K562 (cell line): ENCODE data around the gene LLCFC1. TPM values are rescaled to one million over a fixed set of nuclear protein-coding genes. Genes with fewer than 3 reads are reported as not detected.

Source experiments
- ATAC-seq: fragments of 200-7000 bp; cut with Tn5 transposase; 3 replicates; pipeline ENCODE4 v1.9.1; 2020; ENCODE audit warnings: moderate library complexity
- BruUV-seq: library from RNA; stranded (reverse); fragments of 400-500 nt; replicated peaks from 2 replicates; lab custom pipeline; 2021; lab: Mats Ljungman, UMichigan
- CTCF ChIA-PET: fragments of 300-600 bp; formaldehyde crosslinking; extraction: SDS; loops from one replicate; lab custom pipeline; 2021; ENCODE audit warnings: low intra/inter-chr PET ratio; lab: Yijun Ruan, JAX
- POLR2A ChIA-PET: fragments of 300-600, 350-650 bp; sonication (Branson Sonifier 250); formaldehyde crosslinking; extraction: SDS; loops from one replicate; lab custom pipeline; 2021; ENCODE audit warnings: antibody characterized with exemption, inconsistent platforms; lab: Yijun Ruan, JAX
- DNase-seq, 4 experiments: peaks; one replicate each; pipeline versions ENCODE4 v3.0.0 to v3.0.0-alpha.2; 2011 to 2018; ENCODE audit warnings: low spot score in 3 of 4, mixed read lengths in 3 of 4; ENCODE audit errors: extremely low read depth in 1 of 4
- FAIRE-seq: peaks from 2 replicates; lab custom pipeline; 2011; peaks lifted over from hg19 to GRCh38; lab: Jason Lieb, UNC
- H2AFZ ChIP-seq: 2 replicates; pipeline ENCODE4 v1.6.0; 2011; ENCODE audit warnings: low read depth, low read length, control low read depth, inconsistent platforms
- H3K27ac ChIP-seq: fragments of 200-600 bp; 3 replicates; pipeline ENCODE4 v1.8.0; 2011; ENCODE audit warnings: low read depth, mild to moderate bottlenecking, control low read depth, inconsistent platforms, low read length, moderate library complexity, mixed read lengths; ENCODE audit errors: extremely low read depth
- H3K27me3 ChIP-seq, 2 experiments: fragments of 300-600 bp in 1 of 2; 2 replicates in 1 of 2; 3 replicates in 1 of 2; pipeline versions ENCODE4 v1.6.0 to v1.8.0; 2011; ENCODE audit warnings: inconsistent platforms in 2 of 2, low read length in 2 of 2, mild to moderate bottlenecking in 1 of 2, mixed read lengths in 1 of 2, moderate library complexity in 1 of 2; ENCODE audit not compliant: control insufficient read depth in 2 of 2, insufficient read depth in 2 of 2
- H3K36me3 ChIP-seq: fragments of 300-600 bp; 3 replicates; pipeline ENCODE4 v1.8.0; 2011; ENCODE audit warnings: mild to moderate bottlenecking, low read length, inconsistent platforms; ENCODE audit not compliant: control insufficient read depth, insufficient read depth
- H3K4me1 ChIP-seq, 2 experiments: fragments of 200-600 bp in 1 of 2; replicated peaks in 1 of 2; 2 replicates in 1 of 2; 3 replicates in 1 of 2; pipeline versions ENCODE4 v1.5.1 to v1.8.0; 2011; ENCODE audit warnings: inconsistent platforms in 2 of 2, low read length in 2 of 2, mild to moderate bottlenecking in 1 of 2, mixed read lengths in 1 of 2, moderate library complexity in 1 of 2; ENCODE audit not compliant: control insufficient read depth in 2 of 2, insufficient read depth in 2 of 2
- H3K4me2 ChIP-seq: 2 replicates; pipeline ENCODE4 v1.6.1; 2011; ENCODE audit warnings: low read length, control low read depth, inconsistent platforms, mixed read lengths; ENCODE audit not compliant: insufficient read depth
- H3K4me3 ChIP-seq: fragments of 200-600 bp; sonication (generic), shearing (Covaris generic); 2 replicates; pipeline ENCODE4 v1.5.1; 2016; ENCODE audit warnings: control low read depth, inconsistent platforms
- H3K79me2 ChIP-seq: fragments of 200-600 bp; 3 replicates; pipeline ENCODE4 v1.8.0; 2011; ENCODE audit warnings: low read length, inconsistent platforms; ENCODE audit not compliant: control insufficient read depth, insufficient read depth
- H3K9ac ChIP-seq, 2 experiments: 2 replicates each; pipeline versions ENCODE4 v1.6.0 to v1.6.1; 2011; ENCODE audit warnings: low read depth in 2 of 2, low read length in 2 of 2, control low read depth in 1 of 2, inconsistent platforms in 1 of 2, mild to moderate bottlenecking in 1 of 2, mixed read lengths in 1 of 2; ENCODE audit not compliant: insufficient read depth in 1 of 2
- H3K9me1 ChIP-seq: one replicate; pipeline ENCODE4 v1.6.0; 2011; ENCODE audit warnings: inconsistent platforms, mild to moderate bottlenecking, low read length, moderate library complexity; ENCODE audit not compliant: control insufficient read depth, insufficient read depth
- H3K9me3 ChIP-seq: replicated peaks from 2 replicates; pipeline ENCODE4 v1.5.1; 2011; ENCODE audit warnings: low read depth, low read length, inconsistent platforms; ENCODE audit not compliant: control insufficient read depth, insufficient read depth
- H4K20me1 ChIP-seq: replicated peaks from 2 replicates; pipeline ENCODE4 v1.6.1; 2011; ENCODE audit warnings: low read length, inconsistent platforms, mixed read lengths; ENCODE audit not compliant: control insufficient read depth, insufficient read depth
- ESRRA ChIP-seq: fragments of 450-650 bp; IDR thresholded peaks from 2 replicates; pipeline ENCODE4 v1.6.1; 2014; ENCODE audit warnings: low read depth, mild to moderate bottlenecking, moderate library complexity, borderline replicate concordance
- MAFF ChIP-seq: IDR thresholded peaks from 2 replicates; pipeline ENCODE4 v1.6.1; 2012; ENCODE audit warnings: low read length, improper control_type of control experiment
- MAFK ChIP-seq: IDR thresholded peaks from 2 replicates; pipeline ENCODE4 v1.6.1; 2011; ENCODE audit warnings: low read length, improper control_type of control experiment
- PURB ChIP-seq: sonication (generic); formaldehyde crosslinking; IDR thresholded peaks from 2 replicates; pipeline ENCODE4 v1.9.0; 2021; ENCODE audit warnings: low read depth, mild to moderate bottlenecking, missing genetic modification reagents
- RBM22 ChIP-seq: fragments of 200-400 bp; formaldehyde crosslinking; IDR thresholded peaks from 2 replicates; pipeline ENCODE4 v1.6.1; 2018; ENCODE audit warnings: low read length, low read depth; ENCODE audit not compliant: poor library complexity, severe bottlenecking
- TGIF2 ChIP-seq: sonication (generic); formaldehyde crosslinking; IDR thresholded peaks from 2 replicates; pipeline ENCODE4 v1.8.1; 2022; ENCODE audit warnings: mild to moderate bottlenecking, missing genetic modification reagents, moderate library complexity
- ZNF316 ChIP-seq: fragments of 450-650 bp; IDR thresholded peaks from 2 replicates; pipeline ENCODE4 v1.6.1; 2016
- ZNF518B ChIP-seq: fragments of 250-450 bp; sonication (Bioruptor Pico); IDR thresholded peaks from 2 replicates; pipeline ENCODE4 v1.5.0; 2021; ENCODE audit warnings: mild to moderate bottlenecking, moderate library complexity
- WGBS: fragments of 100-300 bp; shearing (Covaris generic); methylation state at CpG from one replicate; pipeline ENCODE4 v1.1.6; 2016; ENCODE audit warnings: low coverage, mixed read lengths; ENCODE audit not compliant: insufficient coverage; ENCODE audit errors: missing lambda C conversion rate; 5-methylcytosine and 5-hydroxymethylcytosine counted together
- in situ Hi-C: fragments of 300-500 bp; cut with MboI; formaldehyde crosslinking; loops from 4 replicates; pipeline ENCODE4 v1.15.0; 2018; ENCODE audit warnings: inconsistent platforms, mixed read lengths
- intact Hi-C: fragments of 100-400 bp; cut with micrococcal nuclease; formaldehyde crosslinking; loops from 2 replicates; pipeline ENCODE4 v1.14.2; 2022
- polyA plus RNA-seq, 8 experiments: library from polyadenylated mRNA; depleted of rRNA in 4 of 8; stranded (reverse) in 5 of 8; unstranded in 3 of 8; fragments of >200 nt; fragmentation: Nextera tagmentation in 2 of 8; fragmentation: Illumina TruSeq in 1 of 8; extraction: Ambion mirVana in 2 of 8; extraction: Trizol in 1 of 8; gene quantifications; 2 replicates each; pipeline versions ENCODE4 v1.2.1 to v1.2.3, GENCODE V29; 2011 to 2014; ENCODE audit warnings: inconsistent platforms in 1 of 8, missing spikeins in 1 of 8
- total RNA-seq, 7 experiments: library from RNA; depleted of rRNA in 6 of 7; stranded (reverse); fragments of >200 nt in 6 of 7; fragmentation: Illumina TruSeq in 2 of 7; extraction: Trizol in 2 of 7; gene quantifications; 2 replicates each; pipeline versions ENCODE4 v1.2.1 to v1.2.3, GENCODE V29; 2011 to 2021; ENCODE audit warnings: low replicate concordance in 1 of 7

LLCFC1 gene
- total and polyA plus RNA-seq, 9 of the 15 experiments (the other 6 are each of a cell fraction or from before 2014, with no cell fraction given): not detected

- TF ChIP-seq ZNF518B (no peak), PURB (no peak), ESRRA (peak; percentile 65; the same call in 1 of the 2 replicates), TGIF2 (CRISPR knock-in tag) (no peak)
These were observed 30.1 kb upstream of the LLCFC1 start (continued) for GRCh38 chr7:142908921-142909890.

- Histone ChIP-seq H3K27ac (no peak overlapping the region), H3K9me1 (no peaks in the 10 kb centered on the region), H2AFZ (no peak overlapping the region), H3K4me1 (peaks cover 4 to 5% of the 10 kb centered on the region in 2 experiments; a peak in 3 of 5 replicates), H3K27me3 (peaks cover 2 to 29% of the 10 kb centered on the region in 2 experiments; a peak in 4 of 5 replicates), H3K79me2 (no peaks in the 10 kb centered on the region), H3K9me3 (no peaks in the 10 kb centered on the region), H4K20me1 (no peaks in the 10 kb centered on the region), H3K4me3 (no peak overlapping the region), H3K36me3 (no peaks in the 10 kb centered on the region), H3K9ac (no peak overlapping the region), H3K4me2 (no peak overlapping the region)
- BruUV-seq: no TSS peak
- CTCF ChIA-PET: interaction anchor here (1.8 to 2.1 kb wide), 2 partner anchors 91 to 94 kb away, joined by 6 to 7 read pairs; no protein-coding TSS in a partner anchor
- in situ Hi-C loops: no loop called here
- WGBS: 4% methylated on average over 2 of the region's 2 CpGs
- POLR2A ChIA-PET: interaction anchor here (0.6 to 1.6 kb wide), 2 partner anchors 9 to 13 kb away, joined by 3 to 4 read pairs; no protein-coding TSS in a partner anchor
- ATAC-seq (no peak), FAIRE-seq (no peak), DNase-seq (no peak)
- intact Hi-C loops: no loop called here
- TF ChIP-seq ZNF316 (peak; percentile 27; the same call in 1 of the 2 replicates), RBM22 (no peak), MAFK (0 out of 2 replicates have a peak, but pooled peaks have one; percentile 33), MAFF (peak; percentile 34; the same call in 1 of the 2 replicates)
These were observed 29.3 kb upstream of the LLCFC1 start for GRCh38 chr7:142910031-142910433.
